ENCODE data around the gene AP3S1.
"Not testable (repeated sequence)": the region's sequence is repeated elsewhere in the genome, so short reads cannot be mapped to it uniquely, and the experiment has no call there.

Gene AP3S1

GRCh38 chr5:115841382-115842088 is at the start of gene AP3S1, which contains the start of gene ATG12:
AP3S1 (plus strand) TSS chr5:115841935; CDS start chr5:115842038, 103 bp downstream.
ATG12 (minus strand) TSS chr5:115841565; CDS start chr5:115841552, 13 bp downstream.
- DNase-seq (ENCODE audit: low spot score): peak; percentile 78

- DNase-seq (ENCODE audit: low spot score): no peak
Measured at GRCh38 chr5:115795700-115796099, 46.0 kb upstream of the AP3S1 start.

- DNase-seq (ENCODE audit: low spot score): no peak
Measured at GRCh38 chr5:115796656-115797055, 45.1 kb upstream of the AP3S1 start.

- no peak for DNase-seq (ENCODE audit: low spot score)
Measured at GRCh38 chr5:115798252-115798651, 43.5 kb upstream of the AP3S1 start.

- no peak for DNase-seq (ENCODE audit: low spot score)
Measured at GRCh38 chr5:115800108-115800507, 41.6 kb upstream of the AP3S1 start.

DNA sequence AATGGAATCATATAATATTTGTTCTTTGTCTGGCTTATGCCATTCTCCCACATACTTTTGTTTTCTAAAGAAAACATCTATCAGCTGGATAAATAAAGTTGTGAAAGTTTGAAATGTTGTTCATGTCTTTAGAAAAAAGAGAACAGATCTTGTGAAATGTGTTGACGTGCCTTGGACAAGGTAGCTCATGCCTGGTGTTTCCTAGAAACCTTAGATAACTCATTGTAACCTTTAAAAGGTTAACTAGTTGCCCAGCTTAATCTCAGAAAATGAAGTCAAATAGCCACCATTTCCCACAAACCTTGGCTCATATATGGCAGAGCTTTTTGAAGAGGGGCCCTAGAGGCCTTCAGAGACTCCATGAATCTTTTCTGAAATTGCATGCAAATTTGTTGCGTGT is 40.6 kb upstream of the AP3S1 start:
- DNase-seq (ENCODE audit: low spot score): no peak

- no peak for DNase-seq (ENCODE audit: low spot score)
Measured at GRCh38 chr5:115801984-115802383, 39.8 kb upstream of the AP3S1 start.

DNA sequence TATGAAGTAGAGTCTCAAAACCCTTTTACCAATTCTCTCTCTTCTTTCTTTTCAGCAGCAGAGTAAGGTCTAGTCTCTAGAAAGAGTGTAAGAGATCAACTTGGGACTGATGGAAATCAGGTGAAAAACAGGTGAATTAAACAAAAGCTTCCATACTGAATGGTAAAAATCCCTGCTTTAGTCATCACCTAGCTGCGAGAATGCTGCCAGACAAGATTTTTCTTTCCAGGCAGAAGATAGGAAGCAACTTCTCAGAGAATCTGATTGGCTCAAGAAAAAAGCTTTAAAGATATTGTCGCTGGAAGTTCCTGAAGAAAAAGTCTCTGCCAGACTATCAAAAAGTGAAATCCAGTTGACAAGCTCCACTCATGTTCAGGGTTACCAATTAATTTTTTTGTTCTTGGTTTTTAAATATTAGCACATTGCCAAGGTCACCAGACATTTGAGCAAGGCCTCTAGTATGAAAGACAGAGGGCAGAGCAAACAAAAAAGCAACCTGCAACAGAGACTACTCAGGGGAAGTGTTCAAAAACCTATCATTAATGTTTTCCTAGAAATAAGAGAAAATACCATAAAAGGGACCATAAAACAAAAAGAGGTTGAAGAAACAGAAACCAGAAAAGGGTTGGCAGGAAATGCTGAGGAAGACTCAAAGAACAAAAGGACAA is 34.6 kb upstream of the AP3S1 start:
- no peak for DNase-seq (ENCODE audit: low spot score)

GRCh38 chr5:115807654-115808052 is 34.1 kb upstream of the AP3S1 start:
- DNase-seq (ENCODE audit: low spot score): no peak

GRCh38 chr5:115808066-115808465 is 33.7 kb upstream of the AP3S1 start:
- not testable (repeated sequence) for DNase-seq (ENCODE audit: low spot score)

GRCh38 chr5:115809946-115810345 is 31.8 kb upstream of the AP3S1 start:
- DNase-seq (ENCODE audit: low spot score): no peak

GRCh38 chr5:115810761-115811160 is 31.0 kb upstream of the AP3S1 start:
- DNase-seq (ENCODE audit: low spot score): no peak

GRCh38 chr5:115811406-115811805 is 30.3 kb upstream of the AP3S1 start:
- no peak for DNase-seq (ENCODE audit: low spot score)

DNA sequence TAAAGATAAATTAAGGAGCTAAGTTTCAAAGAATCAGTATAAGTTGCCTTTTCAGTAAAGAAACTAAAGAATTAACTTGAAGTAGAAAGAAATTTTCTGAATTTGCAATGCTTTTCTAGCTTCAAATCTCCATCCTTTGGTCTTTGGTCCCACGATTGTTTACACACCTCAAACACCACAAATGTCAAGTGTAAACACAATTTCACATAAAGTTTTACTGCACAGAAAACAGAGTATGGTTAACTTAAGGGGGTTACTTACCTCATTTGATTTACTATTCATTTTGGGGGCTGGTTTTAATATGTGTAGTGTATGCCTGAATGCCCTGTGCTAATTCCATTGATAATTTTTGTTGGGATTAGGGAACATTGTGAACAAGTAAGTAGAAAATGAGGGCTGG is 29.4 kb upstream of the AP3S1 start:
- DNase-seq (ENCODE audit: low spot score): no peak

GRCh38 chr5:115813719-115814118 is 28.0 kb upstream of the AP3S1 start:
- no peak for DNase-seq (ENCODE audit: low spot score)

- DNase-seq (ENCODE audit: low spot score): no peak
Measured at GRCh38 chr5:115815006-115815692, 26.6 kb upstream of the AP3S1 start.

GRCh38 chr5:115815693-115816225 is 26.0 kb upstream of the AP3S1 start:
- DNase-seq (ENCODE audit: low spot score): peak; percentile 6

DNA sequence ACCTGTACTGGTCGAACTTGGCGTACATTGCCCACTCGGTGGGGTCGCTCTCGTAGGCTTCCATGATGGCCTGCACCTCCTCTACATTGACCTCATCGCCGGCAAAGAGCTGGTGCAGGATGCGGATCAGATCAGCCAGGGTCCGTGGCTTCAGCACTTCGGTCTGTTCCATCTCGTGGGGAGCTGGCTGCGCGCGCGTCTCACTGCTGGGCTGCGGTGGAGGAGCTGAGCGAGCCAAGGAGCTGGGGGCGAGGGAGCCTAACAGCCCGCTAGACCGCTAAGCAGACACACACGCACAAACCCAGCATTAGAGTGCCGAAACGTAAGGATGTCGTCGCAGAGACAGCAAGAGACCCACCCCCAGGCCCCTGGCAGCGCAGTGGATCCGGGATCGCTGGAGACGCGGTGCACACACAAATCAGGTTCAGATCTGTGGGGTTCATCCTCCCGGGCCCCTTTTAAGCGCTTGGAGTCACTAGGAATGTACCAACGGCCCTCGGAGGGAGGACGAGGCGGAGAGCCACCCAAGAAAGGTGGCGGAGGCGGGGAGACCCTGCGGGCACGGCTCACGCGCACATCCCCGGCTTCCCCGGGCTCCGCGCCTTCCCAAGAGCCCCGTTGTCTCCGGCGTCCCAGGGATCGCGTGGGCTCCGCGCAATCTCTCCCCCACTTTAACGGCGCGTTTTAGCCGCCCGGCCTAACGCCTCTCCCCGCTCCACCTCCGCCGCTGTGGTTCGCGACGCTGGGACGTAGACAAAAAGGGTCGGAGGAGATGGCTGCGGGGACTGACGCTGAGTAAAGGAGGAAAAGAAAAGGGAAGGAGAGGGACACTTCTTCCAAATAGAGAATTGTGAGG is 25.3 kb upstream of the AP3S1 start, which contains the start of gene CDO1:
CDO1 (minus strand) TSS at position 434 of the 856 bp plus-strand sequence; CDS start at position 172, 262 bp downstream.
- DNase-seq (ENCODE audit: low spot score): peak; percentile 29

DNA sequence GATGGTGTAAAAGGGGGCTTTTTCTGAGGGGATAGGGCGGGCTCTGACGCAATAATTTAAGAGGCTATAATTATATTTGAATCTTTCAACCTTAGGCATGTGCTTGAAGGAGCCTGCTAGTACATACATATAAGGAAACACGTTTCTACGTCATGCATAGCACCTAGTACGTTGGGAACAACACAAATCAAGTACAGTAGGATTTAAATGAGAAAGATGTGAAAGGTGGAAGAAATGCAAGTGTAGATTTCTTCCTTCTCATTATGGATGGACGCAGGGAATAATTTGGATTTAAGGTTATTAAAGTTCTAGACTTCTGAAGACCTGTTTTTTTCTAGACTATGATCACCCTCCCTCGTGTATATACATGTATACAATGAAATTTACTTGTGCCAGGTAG is 24.3 kb upstream of the AP3S1 start:
- DNase-seq (ENCODE audit: low spot score): no peak

GRCh38 chr5:115818821-115819220 is 22.9 kb upstream of the AP3S1 start:
- DNase-seq (ENCODE audit: low spot score): no peak

GRCh38 chr5:115820846-115821245 is 20.9 kb upstream of the AP3S1 start:
- no peak for DNase-seq (ENCODE audit: low spot score)

DNA sequence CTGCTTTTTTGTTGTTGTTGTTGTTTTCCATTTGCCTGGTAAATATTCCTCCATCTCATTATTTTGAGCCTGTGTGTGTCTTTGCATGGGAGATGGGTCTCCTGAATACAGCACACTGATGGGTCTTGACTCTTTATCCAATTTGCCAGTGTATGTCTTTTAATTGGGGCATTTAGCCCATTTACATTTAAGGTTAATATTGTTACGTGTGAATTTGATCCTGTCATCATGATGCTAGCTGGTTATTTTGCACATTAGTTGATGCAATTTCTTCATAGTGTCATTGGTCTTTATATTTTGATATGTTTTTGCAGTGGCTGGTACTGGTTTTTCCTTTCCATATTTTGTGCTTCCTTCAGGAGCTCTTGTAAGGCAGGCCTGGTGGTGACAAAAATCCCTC is 16.8 kb upstream of the AP3S1 start:
- DNase-seq (ENCODE audit: low spot score): not testable (repeated sequence)
